GF-D8 (cell line): ENCODE data around the gene SLC39A7.

Source experiments
- DNase-seq: peaks from one replicate; lab custom pipeline; 2025; lab: John Stamatoyannopoulos, UW

Gene SLC39A7

DNA sequence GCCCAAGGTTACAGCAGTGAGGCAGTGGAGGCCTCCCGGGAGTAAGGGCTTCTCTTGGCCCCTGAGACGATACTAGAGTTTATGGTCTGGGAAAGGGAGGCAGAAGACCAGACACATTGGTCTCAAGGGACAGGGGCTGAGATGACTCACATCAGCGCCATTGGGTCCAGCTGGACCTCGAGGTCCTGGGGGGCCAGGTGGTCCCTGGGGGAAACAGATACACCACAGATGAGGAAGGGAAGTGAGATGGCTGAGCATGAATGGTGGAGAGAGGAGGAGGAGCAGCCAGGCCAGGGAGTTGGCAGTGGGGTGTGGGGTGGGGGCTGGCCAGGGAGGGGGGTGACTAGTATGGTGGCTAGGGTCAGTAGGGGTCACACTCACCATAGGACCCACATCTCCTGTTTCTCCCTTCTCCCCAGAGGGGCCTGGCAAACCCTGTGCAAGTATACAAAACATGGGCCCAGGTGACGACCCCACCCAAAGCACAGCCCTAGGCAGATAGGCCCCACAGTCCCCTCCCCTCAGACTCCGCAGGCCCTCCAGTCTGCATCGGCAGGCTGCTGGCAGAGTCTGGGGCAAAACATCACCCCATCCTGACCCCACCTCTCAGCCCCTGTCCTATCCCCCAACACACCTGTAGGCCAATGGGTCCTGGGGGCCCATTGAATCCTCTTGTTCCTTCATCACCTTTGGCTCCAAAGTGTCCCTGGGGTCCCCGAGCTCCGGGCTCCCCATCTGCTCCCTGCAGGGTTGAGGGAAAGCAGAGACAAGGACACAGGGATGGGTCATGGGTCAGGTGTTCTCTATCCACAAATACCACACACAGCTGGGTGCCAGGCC is 30.3 kb upstream of the SLC39A7 start:
- DNase-seq, result no peak

DNA sequence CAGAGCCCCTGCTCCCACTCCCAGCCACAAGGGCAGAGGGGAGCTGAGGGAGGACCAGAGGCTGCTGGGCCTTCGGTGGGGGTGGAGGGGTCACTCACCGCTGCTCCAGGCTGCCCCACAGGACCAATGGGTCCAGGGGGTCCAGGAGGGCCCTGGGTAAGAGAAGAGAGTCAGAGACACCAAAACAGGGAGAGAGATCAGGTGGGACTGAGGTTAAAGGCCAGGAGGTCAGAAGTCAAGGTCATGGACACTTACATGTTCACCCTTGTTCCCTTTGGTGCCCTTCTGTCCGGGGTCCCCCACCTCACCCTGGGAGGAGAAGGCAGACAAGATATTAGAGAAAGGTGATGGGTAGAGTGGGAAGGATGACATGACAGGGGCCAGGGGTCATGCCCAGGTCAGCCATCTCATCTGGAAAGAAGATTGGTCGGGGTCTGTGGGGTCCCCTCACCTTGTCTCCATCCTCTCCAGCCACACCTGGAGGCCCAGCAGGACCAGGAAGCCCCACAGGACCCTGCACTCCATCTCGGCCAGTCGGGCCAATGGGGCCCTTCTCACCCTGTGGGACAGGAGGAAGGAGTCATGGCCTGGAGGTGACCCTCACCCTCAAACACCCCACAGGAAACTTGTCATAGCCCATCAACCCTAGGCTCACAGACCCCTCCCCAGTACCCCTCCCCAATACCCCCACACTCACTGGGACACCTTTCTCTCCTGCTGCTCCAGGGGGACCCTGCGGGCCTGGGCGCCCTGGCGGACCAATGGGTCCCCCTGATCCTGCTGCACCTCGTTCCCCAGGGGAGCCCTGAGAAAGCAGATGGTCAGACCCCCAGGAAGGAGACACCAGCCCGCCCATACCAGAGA is 29.4 kb upstream of the SLC39A7 start:
- DNase-seq, result no peak

DNA sequence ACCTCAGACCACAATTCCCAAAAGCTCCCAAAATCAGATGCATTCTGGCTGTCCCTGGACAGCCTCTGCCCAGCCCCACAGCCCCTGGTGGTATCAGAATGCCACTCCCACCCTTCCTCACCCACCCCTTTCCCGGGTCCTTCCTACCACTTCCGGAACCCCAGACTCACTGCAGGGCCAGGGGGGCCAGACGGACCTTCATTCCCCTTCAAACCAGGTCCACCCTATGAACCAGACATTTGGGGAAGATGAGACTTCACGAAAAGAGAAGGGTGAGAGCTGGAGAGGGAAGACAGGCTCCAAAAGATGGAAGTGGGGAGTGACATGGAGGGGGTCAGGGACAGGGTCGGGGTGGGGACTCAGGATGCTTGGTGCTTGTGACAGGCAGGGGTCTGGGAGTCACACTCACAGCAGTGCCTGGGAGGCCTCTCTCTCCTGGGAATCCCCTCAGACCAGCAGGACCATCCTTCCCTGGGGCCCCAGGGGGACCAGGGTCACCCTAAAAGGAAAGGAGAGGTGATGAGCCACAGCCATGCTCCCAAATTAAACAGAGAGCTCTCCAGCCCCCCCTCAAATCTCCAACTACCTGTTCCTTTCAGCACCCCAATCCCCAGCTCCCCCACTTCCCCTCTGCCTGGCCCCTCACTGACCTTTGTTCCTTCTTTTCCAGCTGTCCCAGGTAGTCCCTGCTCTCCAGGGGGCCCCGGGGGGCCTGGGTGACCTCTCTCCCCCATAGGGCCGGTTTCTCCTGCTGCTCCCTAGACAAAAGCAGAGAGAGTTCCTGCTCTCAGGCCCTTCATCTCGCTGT is 28.6 kb upstream of the SLC39A7 start:
- DNase-seq, result no peak

DNA sequence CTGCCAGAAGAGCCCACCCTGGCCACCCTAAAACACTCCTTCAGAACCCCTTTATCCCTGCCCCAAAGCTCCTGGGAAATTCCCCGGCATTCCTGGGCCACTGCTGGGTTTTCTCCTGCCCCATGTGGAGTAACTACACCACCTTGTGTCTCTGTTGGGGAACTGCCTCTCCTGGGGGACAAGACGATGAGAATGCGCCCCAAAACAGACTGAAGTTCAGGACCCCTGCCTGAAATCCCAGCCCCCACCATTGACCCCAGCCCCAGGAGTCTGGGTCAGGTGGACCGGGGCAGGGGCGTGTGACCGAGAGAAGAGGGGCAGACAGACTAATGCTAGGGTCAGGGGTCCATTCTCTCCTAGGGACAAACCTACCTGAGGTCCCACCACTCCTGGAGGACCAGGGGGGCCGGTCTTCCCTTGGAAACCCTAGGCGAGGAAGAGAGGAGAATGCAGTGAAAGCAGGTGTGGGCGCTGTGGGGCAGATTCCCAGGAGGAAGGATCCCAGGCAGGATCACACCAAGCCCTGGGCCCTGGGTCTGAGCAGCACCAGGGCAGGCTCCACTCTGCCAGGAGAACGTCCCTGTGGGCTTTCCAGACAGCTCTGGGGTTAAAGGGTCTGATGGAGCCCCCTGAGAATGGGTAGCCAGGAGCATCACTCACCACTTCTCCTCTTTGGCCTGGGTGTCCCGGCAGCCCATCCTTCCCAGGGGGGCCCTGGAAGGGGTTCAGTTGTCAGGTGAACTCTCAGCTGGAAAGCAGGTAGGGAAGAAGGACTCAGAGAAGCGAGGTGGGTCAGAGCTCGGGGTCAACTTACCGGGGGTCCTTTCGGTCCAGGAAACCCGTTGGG is 27.8 kb upstream of the SLC39A7 start:
- no peak for DNase-seq

DNA sequence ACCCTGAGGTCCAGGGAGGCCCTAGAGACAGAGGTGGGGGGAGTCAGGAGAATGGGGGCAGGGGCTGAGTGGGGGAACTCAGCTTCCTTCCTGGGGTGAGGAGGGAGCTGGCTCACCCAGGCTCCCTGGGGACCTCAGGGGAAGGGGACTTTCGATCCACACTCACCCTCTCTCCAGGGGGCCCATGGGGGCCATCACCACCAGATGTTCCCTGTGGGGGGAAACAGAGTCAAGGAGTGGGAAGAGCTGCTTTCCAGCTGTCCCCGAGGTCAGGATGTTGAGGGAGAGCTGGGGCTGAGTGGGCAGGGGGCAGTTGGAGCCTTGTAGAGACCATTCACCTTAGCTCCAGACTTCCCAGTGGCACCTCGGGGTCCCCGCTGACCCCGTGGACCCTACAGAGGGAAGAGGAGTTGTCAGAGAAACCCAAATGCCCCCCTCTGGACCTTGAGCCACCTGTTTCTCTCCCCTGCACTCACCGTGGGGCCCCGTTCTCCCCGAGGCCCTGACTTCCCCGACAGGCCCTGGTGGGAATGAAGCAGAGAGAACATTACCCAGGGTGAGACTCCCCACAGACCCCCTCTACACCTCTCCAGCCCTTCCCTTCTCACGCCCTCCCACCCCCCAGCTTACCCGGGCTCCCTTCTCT is 27.0 kb upstream of the SLC39A7 start:
- DNase-seq, result no peak

DNA sequence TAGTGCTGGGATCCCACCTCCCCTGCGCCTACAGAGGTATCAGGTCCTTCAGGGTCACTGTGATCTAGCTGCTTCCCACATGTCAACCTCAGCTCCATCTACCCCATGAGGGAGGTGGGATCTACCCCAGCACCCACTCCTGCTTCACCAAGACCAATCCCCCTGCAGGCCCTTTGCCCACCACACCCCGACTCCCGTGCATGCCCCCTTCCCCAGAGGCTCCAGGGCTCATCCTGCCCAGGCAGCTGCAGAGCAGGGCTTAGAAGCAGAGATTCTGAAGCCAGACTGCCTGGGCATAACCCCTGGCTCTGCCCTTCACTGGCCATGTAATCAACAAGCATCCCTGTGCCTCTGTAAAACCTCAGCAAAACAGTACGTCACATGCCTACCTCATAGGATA is 25.9 kb upstream of the SLC39A7 start:
- no peak for DNase-seq

DNA sequence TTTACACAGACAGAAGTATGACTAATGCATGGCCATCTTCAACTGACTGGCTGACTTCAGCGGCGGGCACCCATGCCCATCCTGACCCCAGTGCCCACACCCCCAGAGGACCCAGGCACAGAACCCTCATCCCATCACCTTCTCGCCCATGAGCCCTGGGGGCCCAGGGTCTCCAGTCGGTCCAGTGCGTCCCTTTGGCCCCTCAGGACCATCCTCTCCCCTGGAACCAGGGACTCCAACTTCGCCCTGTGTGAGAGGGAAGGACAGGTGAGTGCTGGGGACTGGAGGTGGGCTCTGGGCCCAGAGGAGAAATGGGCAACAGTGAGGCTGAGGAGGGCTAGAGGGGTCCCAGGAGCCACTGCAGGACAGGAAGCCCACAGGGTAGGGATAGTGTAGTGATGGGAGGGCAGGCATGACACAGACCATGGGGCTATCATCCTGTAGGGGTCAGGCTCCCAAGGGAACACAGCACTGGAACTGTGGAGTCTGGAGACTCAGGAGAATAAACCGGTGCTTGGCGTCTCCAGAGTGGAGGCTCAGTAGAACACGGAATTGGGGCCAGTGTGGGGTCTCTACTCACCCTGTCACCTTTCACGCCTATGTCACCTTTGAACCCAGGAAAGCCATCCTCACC is 25.1 kb upstream of the SLC39A7 start:
- no peak for DNase-seq

DNA sequence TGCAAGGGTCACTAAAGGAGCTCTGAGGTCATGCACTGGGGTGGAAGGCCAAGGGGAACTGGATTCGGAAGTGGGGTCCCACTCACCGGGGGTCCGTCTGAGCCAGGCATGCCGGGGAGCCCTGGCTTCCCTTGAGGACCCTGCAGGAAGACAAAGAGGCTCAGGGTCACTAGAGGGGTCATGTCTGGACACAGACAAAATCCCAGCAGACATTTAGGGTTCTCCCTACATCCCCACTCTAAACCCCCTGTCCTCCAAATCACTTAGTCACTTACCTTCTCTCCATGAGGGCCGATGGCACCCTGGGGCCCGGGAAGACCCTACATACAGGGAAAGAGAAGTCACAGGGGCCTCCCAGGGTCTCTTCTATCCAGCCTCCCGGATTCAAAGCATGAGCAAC is 23.8 kb upstream of the SLC39A7 start:
- no peak for DNase-seq

DNA sequence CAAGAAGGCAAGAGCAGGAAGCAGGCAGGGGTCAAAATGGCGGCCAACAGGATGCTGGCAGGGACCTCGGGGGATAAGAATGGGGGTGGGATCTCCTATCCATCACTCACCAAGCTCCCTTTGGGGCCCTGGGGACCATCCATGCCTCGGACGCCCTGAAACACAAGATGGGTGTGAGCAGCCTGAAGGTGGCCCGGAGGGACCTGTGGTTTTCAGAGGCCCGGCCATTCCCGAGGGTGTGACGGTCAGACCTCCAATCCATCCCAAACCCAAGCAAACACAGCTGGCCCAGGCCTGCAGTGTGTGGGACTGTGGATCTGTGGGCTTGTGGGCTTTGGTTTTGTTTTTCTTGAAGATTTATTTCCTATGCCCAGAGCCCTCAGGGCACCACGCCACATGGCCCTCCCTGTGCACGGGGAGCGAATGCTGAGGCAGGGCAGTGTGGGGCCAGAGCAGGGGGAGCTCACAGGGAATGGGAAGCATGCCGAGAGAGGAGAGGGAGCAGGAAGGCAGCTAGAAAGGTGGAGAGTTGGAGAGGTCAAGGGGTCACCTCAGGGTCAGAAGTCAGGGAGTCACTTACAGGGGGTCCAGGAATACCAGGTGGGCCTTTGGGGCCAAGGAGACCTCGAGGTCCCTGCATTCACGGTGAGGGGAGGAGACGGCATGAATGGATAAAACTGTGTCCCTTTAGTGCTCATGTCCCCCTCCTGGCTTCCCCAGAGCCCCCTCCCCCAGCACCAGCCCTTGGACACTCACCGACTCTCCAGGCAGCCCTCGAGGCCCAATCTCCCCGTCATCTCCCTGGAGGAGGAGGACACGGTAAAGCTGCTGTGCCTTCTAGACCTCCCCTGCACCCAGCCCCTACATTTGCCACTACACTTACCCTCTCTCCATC is 22.9 kb upstream of the SLC39A7 start:
- no peak for DNase-seq

DNA sequence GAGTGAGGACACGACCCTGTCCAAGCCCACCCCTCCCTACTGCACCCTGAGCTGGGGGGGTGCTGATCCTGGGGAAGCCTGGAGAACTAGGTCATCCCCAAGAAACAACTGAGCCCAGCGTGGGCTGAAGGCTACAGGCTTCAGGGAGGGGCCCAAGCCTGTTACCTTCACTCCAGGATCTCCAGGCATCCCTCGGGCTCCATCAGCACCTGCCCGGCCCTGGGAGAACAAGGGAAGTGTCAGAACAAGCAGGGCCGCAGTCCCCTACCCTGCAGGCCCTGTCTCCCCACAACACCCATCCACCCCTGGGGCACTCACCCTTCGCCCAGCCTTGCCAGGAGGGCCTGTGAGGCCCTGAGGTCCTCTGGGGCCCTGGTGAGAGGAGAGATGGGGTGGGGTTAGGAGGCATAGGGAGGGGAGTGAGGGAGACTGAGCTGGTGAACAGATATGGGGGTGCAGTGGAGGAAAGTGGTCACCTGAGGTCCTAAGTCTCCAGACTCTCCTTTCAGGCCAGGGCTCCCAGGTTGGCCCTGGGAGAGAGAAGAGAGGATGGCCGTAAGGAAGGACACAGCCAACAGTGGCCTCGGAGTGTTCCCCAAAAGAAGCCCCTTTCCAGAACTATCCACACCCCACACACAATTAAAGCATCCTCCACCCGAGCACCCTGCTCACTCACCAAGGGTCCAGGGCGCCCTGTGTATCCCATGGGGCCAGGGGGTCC is 21.8 kb upstream of the SLC39A7 start:
- DNase-seq, result no peak

DNA sequence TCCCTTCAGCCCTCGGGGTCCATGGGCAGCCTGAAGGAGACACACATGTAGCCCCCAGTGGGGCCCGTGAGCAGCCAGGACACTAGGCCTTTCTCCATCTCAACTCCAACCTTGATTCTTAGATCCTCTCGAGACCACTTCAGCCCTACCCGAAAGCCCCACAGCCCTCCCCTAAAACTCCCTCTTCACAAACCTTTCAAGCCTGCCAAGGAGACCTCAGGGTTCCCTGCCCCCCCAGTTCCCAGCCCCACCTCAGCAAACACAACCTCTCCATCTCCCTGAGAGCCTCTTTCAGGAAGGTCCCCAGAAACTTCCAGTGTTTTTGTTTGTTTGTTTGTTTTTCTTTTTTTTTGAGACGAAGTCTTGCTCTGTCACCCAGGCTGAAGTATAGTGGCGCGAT is 19.5 kb upstream of the SLC39A7 start:
- no peak for DNase-seq

DNA sequence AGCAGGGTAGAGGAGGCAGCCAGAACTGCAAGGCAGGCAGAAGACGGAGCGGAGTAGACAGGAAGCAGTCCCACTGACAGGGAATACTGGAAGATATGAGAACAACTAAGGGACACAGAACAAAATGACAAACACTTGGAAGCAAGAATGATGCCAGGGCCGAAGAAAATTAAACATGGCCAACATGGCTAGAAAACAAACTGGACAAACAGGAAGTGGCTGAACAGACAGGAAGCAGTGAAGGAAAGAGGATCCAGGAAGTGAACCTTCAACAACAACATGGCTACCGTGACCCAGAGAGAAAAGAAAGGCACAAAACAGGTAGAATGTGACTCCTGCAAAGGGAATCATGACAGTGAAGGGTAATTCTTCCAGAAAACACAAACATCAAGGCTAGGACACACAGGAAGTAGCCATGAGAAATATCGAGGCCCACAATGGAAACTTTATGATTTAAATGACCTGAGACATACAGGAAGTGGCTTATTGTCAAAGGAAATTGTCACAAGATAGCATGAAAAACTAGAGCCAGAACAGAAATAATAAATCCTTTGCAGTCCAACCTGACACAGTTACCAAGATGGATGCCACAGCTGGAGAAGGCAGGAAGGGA is 17.5 kb upstream of the SLC39A7 start:
- no peak for DNase-seq

DNA sequence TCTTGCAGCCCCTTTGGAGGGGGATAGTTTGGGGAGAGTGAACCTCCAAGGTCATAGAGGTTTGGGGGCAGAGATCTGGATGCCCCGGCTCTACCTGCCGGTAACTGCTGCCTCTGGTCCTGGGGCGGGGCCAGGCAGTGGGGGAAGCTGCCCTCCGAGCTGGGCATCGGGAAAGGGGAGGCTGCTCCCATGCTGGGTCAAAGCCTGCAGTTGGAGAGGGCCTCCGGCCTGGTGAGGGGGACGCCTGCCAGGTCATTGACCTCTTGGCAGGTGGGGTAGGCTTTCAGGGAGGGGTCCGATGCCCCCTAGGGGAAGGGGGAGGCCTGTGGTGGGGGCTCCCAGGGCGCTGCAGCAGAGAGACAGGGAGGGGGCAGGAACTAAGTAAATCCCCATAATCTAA is 15.5 kb upstream of the SLC39A7 start:
- no peak for DNase-seq

DNA sequence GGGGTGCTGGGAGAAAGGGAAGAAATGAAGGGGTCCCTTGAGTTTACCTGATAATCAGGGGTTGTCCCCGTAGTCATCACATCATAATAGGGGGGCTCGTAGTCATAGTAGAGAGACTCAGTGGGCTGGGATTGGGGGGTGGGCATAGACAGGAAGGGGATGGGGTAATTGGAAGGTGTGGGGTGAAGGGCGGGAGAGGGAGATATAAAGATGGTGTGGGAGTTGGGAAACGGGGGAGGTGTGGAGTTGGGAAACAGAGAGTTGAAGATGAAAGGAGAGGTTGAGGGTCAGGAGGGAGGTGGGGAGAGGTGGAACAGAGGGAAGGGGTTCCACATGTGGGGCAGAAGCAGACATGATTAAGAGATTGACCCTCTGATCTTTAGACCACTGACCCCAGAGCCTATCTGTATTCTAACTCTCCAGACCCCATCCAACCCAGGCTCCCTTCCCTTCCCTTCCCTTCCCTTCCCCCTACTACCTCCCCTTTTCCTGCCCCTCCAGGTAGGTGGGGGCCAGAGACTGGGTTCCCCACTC is 14.9 kb upstream of the SLC39A7 start:
- no peak for DNase-seq

DNA sequence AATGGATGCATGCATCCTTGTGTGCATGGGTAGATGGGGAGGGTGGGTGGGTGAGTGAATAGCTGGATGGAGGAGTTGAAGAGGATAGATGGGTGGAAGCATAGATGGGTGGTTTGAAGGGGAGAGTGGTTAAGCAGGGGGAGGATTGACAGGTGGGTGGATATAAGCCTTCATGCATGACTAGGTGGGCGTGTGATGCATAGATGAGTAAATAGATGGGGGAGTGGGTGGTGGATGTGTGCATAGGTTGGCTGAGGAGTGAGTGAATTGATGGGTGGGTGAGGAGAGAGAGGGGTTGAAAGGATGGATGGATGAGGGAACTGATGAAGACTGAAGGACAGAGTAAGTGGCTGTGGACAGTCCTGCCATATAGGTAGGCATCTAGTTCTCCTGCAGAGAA is 12.9 kb upstream of the SLC39A7 start:
- DNase-seq, result no peak

DNA sequence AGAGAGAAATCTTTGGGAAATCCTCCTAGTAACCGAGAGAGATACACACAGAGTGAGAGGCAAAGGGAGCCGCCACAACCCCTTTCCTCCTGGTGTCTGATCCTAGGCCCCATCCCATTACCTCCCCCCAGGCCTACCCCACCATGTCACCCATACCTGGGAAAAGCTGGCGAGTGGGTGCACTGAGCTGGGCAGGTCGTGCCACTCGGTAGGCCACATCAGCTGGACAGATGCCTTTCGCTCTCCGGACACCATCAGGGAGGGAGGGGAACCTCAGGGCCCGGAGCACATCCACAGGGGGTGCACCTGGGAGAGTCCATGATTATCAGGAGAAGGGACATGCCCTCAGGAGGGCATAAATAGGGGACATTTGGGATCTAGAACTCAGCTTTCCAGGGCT is 11.5 kb upstream of the SLC39A7 start:
- no peak for DNase-seq

DNA sequence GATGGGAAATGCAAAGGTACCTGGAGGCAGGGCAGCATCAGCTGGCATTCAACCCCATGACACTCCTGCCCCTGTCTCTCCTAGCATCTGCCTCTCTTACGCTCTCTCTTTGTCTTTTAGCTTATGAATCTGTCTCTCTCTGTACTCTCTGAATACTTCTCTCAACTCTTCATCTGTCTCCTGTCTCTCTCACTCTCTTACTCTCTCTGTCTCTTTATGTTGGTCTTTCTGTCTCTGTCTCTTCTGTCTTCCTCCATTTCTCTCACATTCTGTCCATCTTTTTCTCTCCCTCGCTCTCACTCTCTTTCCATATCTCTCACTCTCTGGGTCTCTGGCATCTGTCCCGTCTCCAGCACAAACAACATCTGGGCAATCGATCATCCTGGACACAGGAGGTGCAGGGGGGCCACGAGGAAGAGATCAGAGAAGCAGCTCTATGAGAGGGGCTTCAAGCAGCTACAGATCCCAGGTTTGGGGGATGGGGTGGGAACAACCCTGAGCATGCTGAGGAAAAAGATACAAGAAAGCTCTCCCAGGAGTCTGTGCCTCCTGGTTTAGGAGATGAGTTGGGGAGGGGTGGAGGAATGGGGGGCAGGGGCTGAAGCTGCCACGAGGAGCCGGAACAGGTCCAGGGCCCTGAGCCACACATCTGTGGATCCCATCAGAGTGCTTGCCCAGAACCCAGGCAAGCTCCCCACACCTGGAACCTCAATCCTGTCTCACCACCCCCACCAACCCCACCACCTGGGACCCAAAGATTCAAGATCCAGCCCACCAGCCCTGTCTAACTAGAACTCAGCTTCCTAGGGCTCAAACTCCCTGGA is 10.8 kb upstream of the SLC39A7 start:
- no peak for DNase-seq
